BJ (cell line): ENCODE measurements around the gene COL24A1. TPM values are rescaled to one million over a fixed set of nuclear protein-coding genes. Genes with fewer than 3 reads are reported as not detected.

ENCODE experiments used
- CTCF ChIA-PET: fragments of 350-600 bp; formaldehyde crosslinking; extraction: SDS; loops from one replicate; lab custom pipeline; 2021; ENCODE audit warnings: antibody characterized with exemption, inconsistent platforms; lab: Yijun Ruan, JAX
- POLR2A ChIA-PET: fragments of 300-600 bp; sonication (Branson Sonifier 250); formaldehyde crosslinking; extraction: SDS; loops from one replicate; lab custom pipeline; 2021; ENCODE audit warnings: antibody characterized with exemption; lab: Charles Lee
- DNase-seq: peaks from one replicate; pipeline ENCODE4 v3.0.0-alpha.2; 2011; ENCODE audit warnings: low read depth
- H3K27me3 ChIP-seq: 2 replicates; pipeline ENCODE4 v1.6.0; 2011; ENCODE audit warnings: low read length; ENCODE audit not compliant: control insufficient read depth, insufficient read depth
- H3K36me3 ChIP-seq: 2 replicates; pipeline ENCODE4 v1.5.1; 2011; ENCODE audit warnings: low read length; ENCODE audit not compliant: control insufficient read depth, insufficient read depth
- H3K4me3 ChIP-seq: 2 replicates; pipeline ENCODE4 v1.5.1; 2011; ENCODE audit warnings: low read depth, mild to moderate bottlenecking, control low read depth, low read length
- CTCF ChIP-seq: IDR thresholded peaks from 2 replicates; pipeline ENCODE4 v1.5.1; 2011; ENCODE audit warnings: low read depth, mild to moderate bottlenecking, control low read depth, inconsistent platforms, low read length, moderate library complexity; ENCODE audit not compliant: insufficient read depth
- polyA plus RNA-seq: library from polyadenylated mRNA; depleted of rRNA; stranded (reverse); fragments of >200 nt; gene quantifications from 2 replicates; pipeline ENCODE4 v1.2.3, GENCODE V29; 2011

COL24A1 gene
- polyA plus RNA-seq, 1 experiment, result 0.28 TPM

DNA sequence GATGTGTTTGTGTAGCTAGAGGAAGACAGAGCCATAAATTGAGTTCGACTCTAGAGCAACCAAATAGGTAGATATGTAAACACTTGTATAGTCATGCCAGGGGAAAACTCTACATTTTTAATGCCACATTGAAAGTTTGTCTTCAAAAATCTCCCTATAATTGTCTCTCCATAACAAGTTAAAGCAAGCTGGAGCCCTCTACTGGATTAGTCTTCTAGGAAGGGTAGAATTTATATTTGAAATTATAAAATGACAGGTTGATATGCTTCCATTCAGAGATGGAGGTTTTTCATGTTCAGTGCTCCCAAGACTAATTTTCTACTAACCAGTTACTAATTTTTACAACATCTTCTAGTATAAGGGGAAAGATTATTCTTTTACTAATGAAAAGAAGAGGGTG, 13.1 kb upstream of the COL24A1 start:
- Histone ChIP-seq H3K36me3 (no peaks in the 10 kb centered on the region), H3K27me3 (no peaks in the 10 kb centered on the region), H3K4me3 (no peak overlapping the region)
- no peak for DNase-seq
- 0 out of 2 replicates have a peak, but pooled peaks have one; percentile 22 for TF ChIP-seq CTCF
- ChIA-PET POLR2A (no interaction called here), CTCF (interaction anchor here (1.5 kb wide), 1 partner anchor 28 kb away, joined by 3 read pairs; no protein-coding TSS in a partner anchor)

GRCh38 chr1:86159800-86160199, 3.2 kb upstream of the COL24A1 start:
- POLR2A ChIA-PET, result no interaction called here
- Histone ChIP-seq H3K4me3 (no peak overlapping the region), H3K27me3 (no peaks in the 10 kb centered on the region), H3K36me3 (no peaks in the 10 kb centered on the region)
- DNase-seq, result no peak
- CTCF ChIA-PET, result interaction anchor here (1.1 kb wide), 1 partner anchor 17 kb away, joined by 4 read pairs; no protein-coding TSS in a partner anchor
- TF ChIP-seq CTCF, result no peak

DNA sequence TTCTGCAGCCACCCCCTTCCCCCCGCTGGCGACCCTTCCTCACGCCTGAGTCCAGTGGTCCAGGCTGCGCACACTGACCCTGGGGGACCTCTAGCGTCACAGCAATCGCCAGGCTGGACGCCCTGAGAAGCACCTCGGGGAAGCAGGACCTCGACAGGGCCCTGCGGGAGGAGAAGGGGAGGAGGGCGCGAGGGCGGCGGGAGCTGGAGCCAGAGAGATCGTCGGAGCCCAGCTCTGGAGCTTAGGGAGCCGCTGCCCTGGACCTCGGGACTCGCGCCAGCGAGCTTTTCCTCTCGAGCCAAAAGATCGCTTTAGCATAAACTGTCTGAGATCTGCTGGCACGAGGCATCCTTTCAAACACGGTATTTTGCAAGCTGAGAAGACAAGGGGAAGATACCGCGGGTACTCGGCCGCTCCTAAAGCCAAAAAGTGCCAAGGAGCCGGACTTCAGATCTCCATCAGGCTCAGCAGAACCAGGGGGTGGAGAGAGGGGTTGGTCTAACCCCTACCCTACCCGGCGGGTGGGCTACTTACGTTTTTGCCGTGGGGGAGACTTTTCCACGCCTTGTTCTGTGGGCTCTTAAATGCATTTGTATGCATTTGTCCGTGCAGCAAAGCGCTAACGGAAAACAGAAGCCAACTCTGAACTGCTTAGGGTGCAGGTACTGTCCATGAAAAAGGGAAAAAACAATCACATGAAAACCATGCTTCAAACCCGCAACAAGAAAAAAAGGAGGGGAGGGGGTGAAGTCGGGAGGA, 586 bp downstream of the COL24A1 start:
- Histone ChIP-seq H3K27me3 (no peaks in the 10 kb centered on the region), H3K36me3 (no peaks in the 10 kb centered on the region), H3K4me3 (peak overlapping the region; percentile 14)
- no peak for DNase-seq
- ChIA-PET POLR2A (no interaction called here), CTCF (interaction anchor here (1.0 kb wide), 1 partner anchor 136 kb away, joined by 4 read pairs; no protein-coding TSS in a partner anchor)
- TF ChIP-seq CTCF, result no peak

DNA sequence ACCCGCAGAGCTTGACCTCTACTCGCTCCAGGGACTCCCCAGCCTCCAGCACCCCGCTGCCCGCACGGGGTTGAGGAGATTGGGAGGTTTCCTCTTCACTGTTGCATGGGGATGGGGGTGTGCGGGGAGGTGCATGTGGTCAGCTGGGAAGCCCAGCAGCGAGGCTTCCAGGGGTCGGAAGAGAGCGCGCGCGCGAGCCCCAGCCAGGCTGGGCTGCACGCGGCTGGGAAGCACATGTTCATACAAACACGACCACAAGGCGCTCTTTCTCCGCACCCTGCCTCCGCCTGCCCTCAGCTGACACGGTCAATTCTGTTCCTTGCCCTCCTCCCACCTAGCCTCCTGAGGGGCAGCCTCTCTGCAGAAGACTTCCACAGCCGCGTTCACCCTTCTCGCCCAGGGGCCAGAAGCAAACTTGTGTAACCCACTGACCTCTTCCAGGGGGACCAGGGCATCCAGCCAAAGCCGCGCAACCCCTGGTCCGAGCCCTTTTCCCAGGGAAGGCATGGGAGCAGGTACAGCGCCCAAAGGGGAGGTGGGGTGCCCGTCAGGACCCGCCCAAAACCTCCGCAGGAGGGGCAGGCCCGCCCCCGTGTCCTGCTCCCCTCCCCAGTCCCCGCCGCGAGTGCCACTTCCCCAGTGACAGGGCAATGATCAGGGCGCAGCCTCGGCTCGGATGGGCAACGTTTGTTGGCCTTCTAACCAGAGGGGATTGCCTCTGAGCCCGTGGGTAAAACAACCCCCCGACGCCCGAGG, 1.3 kb downstream of the COL24A1 start:
- Histone ChIP-seq H3K27me3 (no peaks in the 10 kb centered on the region), H3K4me3 (peak overlapping the region; percentile 15), H3K36me3 (no peaks in the 10 kb centered on the region)
- ChIA-PET POLR2A (no interaction called here), CTCF (interaction anchor here (1.0 kb wide), 1 partner anchor 135 kb away, joined by 4 read pairs; no protein-coding TSS in a partner anchor)
- no peak for DNase-seq
- no peak for TF ChIP-seq CTCF

GRCh38 chr1:86154571-86155050, 2.0 kb downstream of the COL24A1 start:
- Histone ChIP-seq H3K27me3 (no peaks in the 10 kb centered on the region), H3K4me3 (peak overlapping the region; percentile 15), H3K36me3 (no peaks in the 10 kb centered on the region)
- no peak for TF ChIP-seq CTCF
- CTCF ChIA-PET, result no interaction called here
- POLR2A ChIA-PET, result no interaction called here
- peak; percentile 65 for DNase-seq
